HL-60 (cell line): ENCODE results near the gene TPI1.

Experiments
- POLR2AphosphoS5 ChIP-seq: IDR thresholded peaks from 2 replicates; pipeline ENCODE4 v1.6.1; 2012; ENCODE audit warnings: low read depth
- SPI1 ChIP-seq: IDR thresholded peaks from 2 replicates; pipeline ENCODE4 v1.6.1; 2012; ENCODE audit warnings: low read depth, mild to moderate bottlenecking, borderline replicate concordance
- TF ChIP-seq, protein P1 (sequence below): IDR thresholded peaks from one replicate; pipeline ENCODE4 v1.5.1; 2011; ENCODE audit warnings: low read length, control low read depth, inconsistent platforms; ENCODE audit not compliant: insufficient read depth
- TF ChIP-seq, protein P2 (sequence below): IDR thresholded peaks from 2 replicates; pipeline ENCODE4 v1.6.1; 2012; ENCODE audit warnings: low read depth; ENCODE audit not compliant: insufficient replicate concordance

DNA sequence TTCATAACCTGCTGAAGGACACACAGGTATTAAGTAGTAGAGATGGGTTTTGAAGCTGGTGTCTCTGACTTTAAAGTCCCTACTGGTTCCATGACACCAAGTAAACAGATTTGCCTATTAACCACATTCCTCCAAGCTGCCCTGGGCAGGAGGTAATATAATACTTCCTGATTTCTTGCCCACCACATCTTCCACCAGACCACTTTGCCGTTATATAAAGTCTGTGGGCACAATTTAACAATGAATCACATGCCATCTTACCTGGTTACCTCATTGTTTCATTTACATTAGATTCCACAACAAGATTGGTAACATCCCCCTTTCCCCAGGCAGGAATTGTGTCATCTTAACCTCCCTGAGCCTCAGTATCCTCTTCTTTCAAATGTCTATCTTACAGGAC lies 36.4 kb downstream of the TPI1 start:
- TF ChIP-seq SPI1, result no peak
- TF ChIP-seq, protein P1, sequence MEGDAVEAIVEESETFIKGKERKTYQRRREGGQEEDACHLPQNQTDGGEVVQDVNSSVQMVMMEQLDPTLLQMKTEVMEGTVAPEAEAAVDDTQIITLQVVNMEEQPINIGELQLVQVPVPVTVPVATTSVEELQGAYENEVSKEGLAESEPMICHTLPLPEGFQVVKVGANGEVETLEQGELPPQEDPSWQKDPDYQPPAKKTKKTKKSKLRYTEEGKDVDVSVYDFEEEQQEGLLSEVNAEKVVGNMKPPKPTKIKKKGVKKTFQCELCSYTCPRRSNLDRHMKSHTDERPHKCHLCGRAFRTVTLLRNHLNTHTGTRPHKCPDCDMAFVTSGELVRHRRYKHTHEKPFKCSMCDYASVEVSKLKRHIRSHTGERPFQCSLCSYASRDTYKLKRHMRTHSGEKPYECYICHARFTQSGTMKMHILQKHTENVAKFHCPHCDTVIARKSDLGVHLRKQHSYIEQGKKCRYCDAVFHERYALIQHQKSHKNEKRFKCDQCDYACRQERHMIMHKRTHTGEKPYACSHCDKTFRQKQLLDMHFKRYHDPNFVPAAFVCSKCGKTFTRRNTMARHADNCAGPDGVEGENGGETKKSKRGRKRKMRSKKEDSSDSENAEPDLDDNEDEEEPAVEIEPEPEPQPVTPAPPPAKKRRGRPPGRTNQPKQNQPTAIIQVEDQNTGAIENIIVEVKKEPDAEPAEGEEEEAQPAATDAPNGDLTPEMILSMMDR, result no peak
- TF ChIP-seq, protein P2, sequence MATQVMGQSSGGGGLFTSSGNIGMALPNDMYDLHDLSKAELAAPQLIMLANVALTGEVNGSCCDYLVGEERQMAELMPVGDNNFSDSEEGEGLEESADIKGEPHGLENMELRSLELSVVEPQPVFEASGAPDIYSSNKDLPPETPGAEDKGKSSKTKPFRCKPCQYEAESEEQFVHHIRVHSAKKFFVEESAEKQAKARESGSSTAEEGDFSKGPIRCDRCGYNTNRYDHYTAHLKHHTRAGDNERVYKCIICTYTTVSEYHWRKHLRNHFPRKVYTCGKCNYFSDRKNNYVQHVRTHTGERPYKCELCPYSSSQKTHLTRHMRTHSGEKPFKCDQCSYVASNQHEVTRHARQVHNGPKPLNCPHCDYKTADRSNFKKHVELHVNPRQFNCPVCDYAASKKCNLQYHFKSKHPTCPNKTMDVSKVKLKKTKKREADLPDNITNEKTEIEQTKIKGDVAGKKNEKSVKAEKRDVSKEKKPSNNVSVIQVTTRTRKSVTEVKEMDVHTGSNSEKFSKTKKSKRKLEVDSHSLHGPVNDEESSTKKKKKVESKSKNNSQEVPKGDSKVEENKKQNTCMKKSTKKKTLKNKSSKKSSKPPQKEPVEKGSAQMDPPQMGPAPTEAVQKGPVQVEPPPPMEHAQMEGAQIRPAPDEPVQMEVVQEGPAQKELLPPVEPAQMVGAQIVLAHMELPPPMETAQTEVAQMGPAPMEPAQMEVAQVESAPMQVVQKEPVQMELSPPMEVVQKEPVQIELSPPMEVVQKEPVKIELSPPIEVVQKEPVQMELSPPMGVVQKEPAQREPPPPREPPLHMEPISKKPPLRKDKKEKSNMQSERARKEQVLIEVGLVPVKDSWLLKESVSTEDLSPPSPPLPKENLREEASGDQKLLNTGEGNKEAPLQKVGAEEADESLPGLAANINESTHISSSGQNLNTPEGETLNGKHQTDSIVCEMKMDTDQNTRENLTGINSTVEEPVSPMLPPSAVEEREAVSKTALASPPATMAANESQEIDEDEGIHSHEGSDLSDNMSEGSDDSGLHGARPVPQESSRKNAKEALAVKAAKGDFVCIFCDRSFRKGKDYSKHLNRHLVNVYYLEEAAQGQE, result no peak
- TF ChIP-seq POLR2AphosphoS5, result no peak
